ENCODE results near the gene NRXN3.

- no peak for TF ChIP-seq CTCF (IDR thresholded peaks at IDR 0.05)
- TF ChIP-seq POLR2A (IDR thresholded peaks at IDR 0.05) = no peak
- TF ChIP-seq EP300 (IDR thresholded peaks at IDR 0.05; ENCODE audit: low read depth) = no peak
- no peak for TF ChIP-seq POLR2AphosphoS5 (IDR thresholded peaks at IDR 0.05)
Observed at GRCh38 chr14:79248126-79248525, 1078.0 kb downstream of the NRXN3 start.
